Astrocyte of the spinal cord (primary cell): Measurements from ENCODE around the gene GABRP.

Experiments used
- DNase-seq: peaks from one replicate; pipeline ENCODE4 v3.0.0; 2011; ENCODE audit warnings: low read depth, low spot score
- H3K4me3 ChIP-seq: 2 replicates; pipeline ENCODE4 v1.5.1; 2011; ENCODE audit warnings: low read depth, mild to moderate bottlenecking, low read length, moderate library complexity
- in situ Hi-C: cut with HindIII; loops from 2 replicates; pipeline ENCODE4 v1.10.0; 2017; ENCODE audit warnings: low sequenced_read_pairs
- TF ChIP-seq, protein P1 (sequence below): IDR thresholded peaks from 2 replicates; pipeline ENCODE4 v1.5.1; 2012; ENCODE audit warnings: low read depth, mild to moderate bottlenecking, low read length, inconsistent platforms

The GABRP gene

DNA sequence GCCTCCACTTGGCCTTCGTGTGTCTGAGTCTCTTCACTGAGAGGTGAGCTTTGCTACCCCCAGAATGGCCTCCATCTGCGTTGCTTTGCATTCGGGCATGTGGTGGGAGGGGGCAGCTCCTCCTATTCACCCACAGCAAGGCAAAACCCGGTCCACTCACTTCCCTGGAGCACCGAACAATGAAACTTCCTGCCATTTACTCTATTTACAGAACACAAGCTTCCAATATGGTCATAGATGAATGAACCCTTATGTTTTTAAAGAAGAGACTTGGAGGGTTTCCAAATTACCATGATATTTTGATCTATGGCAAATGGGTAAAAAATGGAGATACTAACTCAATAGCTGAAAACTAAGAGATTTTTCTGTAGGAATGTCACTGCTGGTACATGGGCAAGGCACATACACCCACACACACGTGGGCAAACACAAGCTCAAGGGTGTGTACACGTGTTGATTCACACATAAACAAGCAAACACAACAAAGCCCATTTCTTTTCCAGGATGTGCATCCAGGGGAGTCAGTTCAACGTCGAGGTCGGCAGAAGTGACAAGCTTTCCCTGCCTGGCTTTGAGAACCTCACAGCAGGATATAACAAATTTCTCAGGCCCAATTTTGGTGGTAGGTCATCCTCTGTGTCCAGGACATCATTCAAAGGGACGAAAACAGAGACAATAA, 5.2 kb downstream of the GABRP start:
- no peak overlapping the region for H3K4me3 ChIP-seq
- no peak for DNase-seq
- in situ Hi-C loops = no loop called here
- TF ChIP-seq, protein P1, sequence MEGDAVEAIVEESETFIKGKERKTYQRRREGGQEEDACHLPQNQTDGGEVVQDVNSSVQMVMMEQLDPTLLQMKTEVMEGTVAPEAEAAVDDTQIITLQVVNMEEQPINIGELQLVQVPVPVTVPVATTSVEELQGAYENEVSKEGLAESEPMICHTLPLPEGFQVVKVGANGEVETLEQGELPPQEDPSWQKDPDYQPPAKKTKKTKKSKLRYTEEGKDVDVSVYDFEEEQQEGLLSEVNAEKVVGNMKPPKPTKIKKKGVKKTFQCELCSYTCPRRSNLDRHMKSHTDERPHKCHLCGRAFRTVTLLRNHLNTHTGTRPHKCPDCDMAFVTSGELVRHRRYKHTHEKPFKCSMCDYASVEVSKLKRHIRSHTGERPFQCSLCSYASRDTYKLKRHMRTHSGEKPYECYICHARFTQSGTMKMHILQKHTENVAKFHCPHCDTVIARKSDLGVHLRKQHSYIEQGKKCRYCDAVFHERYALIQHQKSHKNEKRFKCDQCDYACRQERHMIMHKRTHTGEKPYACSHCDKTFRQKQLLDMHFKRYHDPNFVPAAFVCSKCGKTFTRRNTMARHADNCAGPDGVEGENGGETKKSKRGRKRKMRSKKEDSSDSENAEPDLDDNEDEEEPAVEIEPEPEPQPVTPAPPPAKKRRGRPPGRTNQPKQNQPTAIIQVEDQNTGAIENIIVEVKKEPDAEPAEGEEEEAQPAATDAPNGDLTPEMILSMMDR = no peak

DNA sequence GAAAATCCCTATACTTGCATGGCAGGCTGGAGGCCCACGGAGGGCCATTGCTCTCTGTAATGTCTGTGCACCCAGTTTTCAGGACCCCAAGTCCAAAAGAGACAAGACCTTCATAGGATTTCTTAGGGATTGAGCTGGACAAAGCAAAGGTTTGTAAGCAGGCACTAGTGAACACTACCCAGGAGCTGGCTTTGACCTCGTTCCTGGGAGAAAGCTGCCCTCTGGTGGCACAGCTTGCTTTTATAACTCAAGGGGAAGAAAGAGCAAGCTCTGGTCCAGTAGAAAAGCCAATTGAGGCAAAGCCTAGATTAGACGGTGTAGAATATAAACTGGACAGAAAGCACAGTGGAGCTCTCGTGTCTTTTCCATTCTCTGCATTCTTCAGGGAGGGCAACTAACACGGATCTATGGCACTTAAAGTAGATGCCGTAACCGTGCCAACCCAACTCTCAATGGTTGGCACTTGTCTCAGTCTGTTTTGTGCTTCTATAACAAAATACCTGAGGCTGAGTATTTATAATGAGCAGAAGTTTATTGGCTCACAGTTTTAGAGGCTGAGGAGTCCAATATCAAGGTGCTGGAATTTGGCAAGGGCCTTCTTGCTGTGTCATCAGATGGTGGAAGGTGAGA, 7.9 kb downstream of the GABRP start:
- TF ChIP-seq, protein P1 = peak; percentile 58
- in situ Hi-C loops = no loop called here
- H3K4me3 ChIP-seq = no peak overlapping the region
- peak; percentile 55 for DNase-seq

DNA sequence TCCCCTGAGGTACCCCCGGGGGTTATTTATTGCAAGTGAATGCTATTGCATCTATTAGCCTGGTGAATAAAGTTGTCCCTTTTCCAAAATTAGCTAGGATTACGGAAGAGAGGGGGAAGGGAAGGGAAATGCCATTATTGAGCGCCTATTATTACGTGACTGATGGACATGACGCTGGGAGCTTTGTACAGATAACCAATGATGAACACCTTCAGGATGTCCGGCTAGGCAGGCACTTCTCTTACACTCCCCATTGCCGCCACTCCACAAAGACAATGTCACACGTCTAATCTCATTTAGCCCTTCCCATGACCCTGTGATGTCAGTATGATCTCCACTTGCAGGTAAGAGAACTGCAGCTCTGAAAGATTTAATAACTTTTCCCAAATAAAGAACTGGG, 9.4 kb downstream of the GABRP start:
- H3K4me3 ChIP-seq = no peak overlapping the region
- in situ Hi-C loops = no loop called here
- no peak for DNase-seq
- TF ChIP-seq, protein P1 = no peak

DNA sequence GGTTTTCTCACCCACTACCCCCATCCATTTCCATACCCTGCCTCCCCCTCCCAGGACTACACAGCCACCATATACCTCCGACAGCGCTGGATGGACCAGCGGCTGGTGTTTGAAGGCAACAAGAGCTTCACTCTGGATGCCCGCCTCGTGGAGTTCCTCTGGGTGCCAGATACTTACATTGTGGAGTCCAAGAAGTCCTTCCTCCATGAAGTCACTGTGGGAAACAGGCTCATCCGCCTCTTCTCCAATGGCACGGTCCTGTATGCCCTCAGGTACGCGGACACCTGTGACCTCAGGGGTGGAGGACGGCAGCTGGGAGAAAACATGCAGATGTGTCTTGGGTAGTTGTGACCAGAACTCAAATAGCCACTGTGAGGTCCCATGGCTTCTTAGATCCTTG, 11.6 kb downstream of the GABRP start:
- no peak for DNase-seq
- in situ Hi-C loops = no loop called here
- TF ChIP-seq, protein P1 = no peak
- H3K4me3 ChIP-seq = no peak overlapping the region

DNA sequence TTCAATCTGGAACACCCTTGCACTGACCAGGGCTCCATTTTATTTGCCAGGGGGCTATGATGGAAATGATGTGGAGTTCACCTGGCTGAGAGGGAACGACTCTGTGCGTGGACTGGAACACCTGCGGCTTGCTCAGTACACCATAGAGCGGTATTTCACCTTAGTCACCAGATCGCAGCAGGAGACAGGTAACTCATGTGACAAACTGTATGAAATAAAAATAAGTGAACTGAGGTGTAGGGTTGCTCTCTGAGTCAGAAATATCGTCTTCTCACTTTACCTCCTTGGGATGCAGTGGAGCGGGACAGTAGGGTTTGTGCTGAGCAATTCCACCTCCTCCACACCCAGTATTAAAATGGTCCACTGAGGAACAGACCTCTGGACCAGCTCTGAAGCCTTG, 22.1 kb downstream of the GABRP start:
- in situ Hi-C loops = no loop called here
- no peak overlapping the region for H3K4me3 ChIP-seq
- TF ChIP-seq, protein P1 = no peak
- no peak for DNase-seq

- TF ChIP-seq, protein P1 = peak; percentile 54
- in situ Hi-C loops = no loop called here
- peak; percentile 52 for DNase-seq
- H3K4me3 ChIP-seq = no peak overlapping the region
These were observed 26.0 kb downstream of the GABRP start for GRCh38 chr5:170809551-170809950.
